Measurements from ENCODE around the gene TFIP11.

GRCh38 chr22:26542831-26543230 is 30.6 kb upstream of the TFIP11 start:
- no peak for TF ChIP-seq CTCF (IDR thresholded peaks at IDR 0.05; ENCODE audit: low read depth, low read length)
- no peak for TF ChIP-seq EZH2phosphoT487 (IDR thresholded peaks at IDR 0.05; ENCODE audit: low read depth)

Data from OCI-LY3 (cell line).